ENCODE results near the gene RHBDD2.

DNA sequence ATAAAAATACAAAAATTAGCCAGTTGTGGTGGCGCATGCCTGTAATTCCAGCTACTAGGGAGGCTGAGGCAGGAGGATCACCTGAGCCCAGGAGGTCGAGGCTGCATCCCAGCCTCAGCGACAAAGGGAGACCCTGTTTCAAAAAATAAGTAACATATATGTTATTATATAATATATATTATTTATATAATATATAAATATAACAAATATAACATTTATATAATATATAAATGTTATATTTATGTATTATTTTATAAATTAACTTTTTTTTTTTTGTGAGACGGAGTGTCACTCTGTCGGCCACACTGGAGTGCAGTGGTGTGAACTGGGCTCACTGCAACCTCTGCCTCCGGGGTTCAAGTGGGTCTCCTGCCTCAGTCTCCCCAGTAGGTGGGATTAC lies 34.6 kb downstream of the RHBDD2 start:
- TF ChIP-seq, protein P1, sequence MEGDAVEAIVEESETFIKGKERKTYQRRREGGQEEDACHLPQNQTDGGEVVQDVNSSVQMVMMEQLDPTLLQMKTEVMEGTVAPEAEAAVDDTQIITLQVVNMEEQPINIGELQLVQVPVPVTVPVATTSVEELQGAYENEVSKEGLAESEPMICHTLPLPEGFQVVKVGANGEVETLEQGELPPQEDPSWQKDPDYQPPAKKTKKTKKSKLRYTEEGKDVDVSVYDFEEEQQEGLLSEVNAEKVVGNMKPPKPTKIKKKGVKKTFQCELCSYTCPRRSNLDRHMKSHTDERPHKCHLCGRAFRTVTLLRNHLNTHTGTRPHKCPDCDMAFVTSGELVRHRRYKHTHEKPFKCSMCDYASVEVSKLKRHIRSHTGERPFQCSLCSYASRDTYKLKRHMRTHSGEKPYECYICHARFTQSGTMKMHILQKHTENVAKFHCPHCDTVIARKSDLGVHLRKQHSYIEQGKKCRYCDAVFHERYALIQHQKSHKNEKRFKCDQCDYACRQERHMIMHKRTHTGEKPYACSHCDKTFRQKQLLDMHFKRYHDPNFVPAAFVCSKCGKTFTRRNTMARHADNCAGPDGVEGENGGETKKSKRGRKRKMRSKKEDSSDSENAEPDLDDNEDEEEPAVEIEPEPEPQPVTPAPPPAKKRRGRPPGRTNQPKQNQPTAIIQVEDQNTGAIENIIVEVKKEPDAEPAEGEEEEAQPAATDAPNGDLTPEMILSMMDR (IDR thresholded peaks at IDR 0.05; ENCODE audit: low read depth, low read length, poor library complexity, severe bottlenecking) = no peak
- TF ChIP-seq EZH2phosphoT487 (IDR thresholded peaks at IDR 0.05; ENCODE audit: borderline replicate concordance, low read length) = no peak

All from DOHH2 (cell line).